HCT116 (cell line): Measurements from ENCODE around the gene CRY2. TPM values are rescaled to one million over a fixed set of nuclear protein-coding genes. Genes with fewer than 3 reads are reported as not detected.

Source experiments
- ATAC-seq: fragments of 200-7000 bp; cut with Tn5 transposase; 2 replicates; pipeline ENCODE4 v1.9.1; 2020; ENCODE audit warnings: mild to moderate bottlenecking, moderate library complexity
- BruUV-seq: library from RNA; stranded (reverse); fragments of 400-500 nt; replicated peaks from 2 replicates; lab custom pipeline; 2021; lab: Mats Ljungman, UMichigan
- CTCF ChIA-PET: fragments of 300-600 bp; sonication (Branson Sonifier 250); formaldehyde crosslinking; loops from one replicate; lab custom pipeline; 2021; ENCODE audit warnings: antibody characterized with exemption; lab: Charles Lee
- POLR2A ChIA-PET: fragments of 300-600, 350-600 bp; sonication (Branson Sonifier 250); formaldehyde crosslinking; loops from one replicate; lab custom pipeline; 2021; ENCODE audit warnings: antibody characterized with exemption; lab: Charles Lee
- RAD21 ChIA-PET, 2 experiments: fragments of 300-600 bp; sonication (Branson Sonifier 250); formaldehyde crosslinking; loops; one replicate each; lab custom pipeline; 2023; ENCODE audit warnings: low total read pairs in 2 of 2; ENCODE audit not compliant: uncharacterized antibody in 2 of 2, unreplicated experiment in 2 of 2, low non-redundant PET in 1 of 2; lab: Charles Lee
- DNase-seq: peaks from one replicate; pipeline ENCODE4 v3.0.0-alpha.2; 2010; ENCODE audit warnings: low read depth, low spot score
- H2AFZ ChIP-seq: fragments of 200-600 bp; shearing (Covaris generic), sonication (generic); 2 replicates; pipeline ENCODE4 v1.6.1; 2017; ENCODE audit warnings: low read depth, mixed run types, mixed read lengths, antibody characterized with exemption, low read length; ENCODE audit not compliant: poor library complexity, severe bottlenecking
- H3K27ac ChIP-seq: 2 replicates; pipeline ENCODE4 v1.5.1; 2012; ENCODE audit warnings: low read depth, low read length
- H3K27me3 ChIP-seq: fragments of 200-600 bp; sonication (generic); 2 replicates; pipeline ENCODE4 v1.6.1; 2016; ENCODE audit warnings: mixed run types, low read length, mixed read lengths; ENCODE audit not compliant: insufficient read depth
- H3K36me3 ChIP-seq, 2 experiments: fragments of 200-500 bp in 1 of 2; fragments of 200-600 bp in 1 of 2; sonication (Bioruptor generic) in 1 of 2; sonication (generic) in 1 of 2; 2 replicates each; pipeline versions ENCODE4 v1.5.1 to v1.6.1; 2014 to 2016; ENCODE audit warnings: low read length in 2 of 2, inconsistent platforms in 1 of 2, mixed read lengths in 1 of 2, mixed run types in 1 of 2; ENCODE audit not compliant: insufficient read depth in 2 of 2, control insufficient read depth in 1 of 2
- H3K4me1 ChIP-seq, 2 experiments: fragments of 200-600 bp in 1 of 2; sonication (generic) in 1 of 2; 2 replicates each; pipeline versions ENCODE4 v1.5.1 to v1.6.1; 2012 to 2017; ENCODE audit warnings: low read length in 2 of 2, inconsistent platforms in 1 of 2, mild to moderate bottlenecking in 1 of 2, mixed read lengths in 1 of 2, mixed run types in 1 of 2, moderate library complexity in 1 of 2; ENCODE audit not compliant: insufficient read depth in 2 of 2, control insufficient read depth in 1 of 2
- H3K4me2 ChIP-seq: fragments of 200-600 bp; sonication (generic); 2 replicates; pipeline ENCODE4 v1.6.1; 2017; ENCODE audit warnings: mixed run types, low read length, mixed read lengths
- H3K4me3 ChIP-seq, 2 experiments: fragments of 200-600 bp in 1 of 2; sonication (generic) in 1 of 2; replicated peaks in 1 of 2; 2 replicates each; pipeline ENCODE4 v1.5.1; 2011 to 2016; ENCODE audit warnings: low read length in 2 of 2, control low read depth in 1 of 2, low read depth in 1 of 2, mild to moderate bottlenecking in 1 of 2, mixed read lengths in 1 of 2, mixed run types in 1 of 2
- H3K79me2 ChIP-seq: fragments of 200-600 bp; sonication (generic); 2 replicates; pipeline ENCODE4 v1.6.1; 2017; ENCODE audit warnings: mild to moderate bottlenecking, mixed run types, low read length, moderate library complexity, mixed read lengths; ENCODE audit not compliant: insufficient read depth
- H3K9ac ChIP-seq: fragments of 200-600 bp; sonication (generic); 2 replicates; pipeline ENCODE4 v1.6.1; 2016; ENCODE audit warnings: low read length, mixed read lengths
- H3K9me2 ChIP-seq: fragments of 200-600 bp; sonication (generic), shearing (Covaris generic); 2 replicates; pipeline ENCODE4 v1.6.1; 2017; ENCODE audit warnings: mixed run types, mild to moderate bottlenecking, moderate library complexity; ENCODE audit not compliant: insufficient read depth
- H3K9me3 ChIP-seq, 2 experiments: fragments of 200-500 bp in 1 of 2; fragments of 200-600 bp in 1 of 2; sonication (Bioruptor generic) in 1 of 2; sonication (generic) in 1 of 2; 2 replicates each; pipeline ENCODE4 v1.6.1; 2014 to 2017; ENCODE audit warnings: low read length in 2 of 2, mixed read lengths in 2 of 2, inconsistent platforms in 1 of 2, low read depth in 1 of 2, mild to moderate bottlenecking in 1 of 2, mixed run types in 1 of 2, moderate library complexity in 1 of 2; ENCODE audit not compliant: control insufficient read depth in 1 of 2, insufficient read depth in 1 of 2
- H4K20me1 ChIP-seq: fragments of 200-600 bp; sonication (generic), shearing (Covaris generic); 2 replicates; pipeline ENCODE4 v1.6.1; 2017; ENCODE audit warnings: mixed run types, mild to moderate bottlenecking, moderate library complexity; ENCODE audit not compliant: insufficient read depth
- CBX3 ChIP-seq: IDR thresholded peaks from 2 replicates; pipeline ENCODE4 v1.6.1; 2012; ENCODE audit warnings: low read depth
- EGR1 ChIP-seq: IDR thresholded peaks from 2 replicates; pipeline ENCODE4 v1.6.1; 2012; ENCODE audit warnings: low read depth
- ELF1 ChIP-seq: IDR thresholded peaks from 2 replicates; pipeline ENCODE4 v1.6.1; 2012; ENCODE audit warnings: low read depth, borderline replicate concordance
- EZH2phosphoT487 ChIP-seq: fragments of 200-600 bp; IDR thresholded peaks from 2 replicates; pipeline ENCODE4 v1.6.1; 2018; ENCODE audit warnings: antibody characterized with exemption, borderline replicate concordance
- FOSL1 ChIP-seq: IDR thresholded peaks from 2 replicates; pipeline ENCODE4 v1.6.1; 2012; ENCODE audit warnings: low read depth
- POLR2AphosphoS5 ChIP-seq: IDR thresholded peaks from 2 replicates; pipeline ENCODE4 v1.6.1; 2011; ENCODE audit warnings: mild to moderate bottlenecking, low read depth, low read length, moderate library complexity
- RAD21 ChIP-seq: IDR thresholded peaks from 2 replicates; pipeline ENCODE4 v1.6.1; 2012; ENCODE audit warnings: low read depth, mild to moderate bottlenecking
- SIN3A ChIP-seq: IDR thresholded peaks from 2 replicates; pipeline ENCODE4 v1.6.1; 2012; ENCODE audit warnings: low read depth
- SRF ChIP-seq: IDR thresholded peaks from 2 replicates; pipeline ENCODE4 v1.6.1; 2012; ENCODE audit warnings: low read depth
- ZFX ChIP-seq: fragments of 450-650 bp; IDR thresholded peaks from 2 replicates; pipeline ENCODE4 v1.6.1; 2017
- ZNF274 ChIP-seq: fragments of 200-500 bp; sonication (Bioruptor generic); IDR thresholded peaks from 2 replicates; pipeline ENCODE4 v1.6.1; 2014; ENCODE audit warnings: mild to moderate bottlenecking, low read depth, low read length, inconsistent platforms
- intact Hi-C: fragments of 100-400 bp; cut with micrococcal nuclease; formaldehyde crosslinking; loops from 2 replicates; pipeline ENCODE4 v1.10.0; 2022
- total RNA-seq: library from RNA; stranded (reverse); gene quantifications from one replicate; pipeline ENCODE4 v1.2.1, GENCODE V29; 2021; ENCODE audit not compliant: unreplicated experiment
- TF ChIP-seq, protein P1 (sequence below): IDR thresholded peaks from 2 replicates; pipeline ENCODE4 v1.6.1; 2012

The CRY2 gene
- total RNA-seq, 1 experiment from 2014 or later, result 18.0 TPM

- ChIA-PET POLR2A (no interaction called here), CTCF (no interaction called here), RAD21 (no interaction called here)
- no TSS peak for BruUV-seq
- Histone ChIP-seq H4K20me1 (no peaks in the 10 kb centered on the region), H3K9me3 (no peaks in the 10 kb centered on the region), H2AFZ (no peak overlapping the region), H3K27me3 (no peaks in the 10 kb centered on the region), H3K9me2 (no peaks in the 10 kb centered on the region), H3K4me3 (no peak overlapping the region), H3K4me1 (peaks cover 2 to 16% of the 10 kb centered on the region in 2 experiments), H3K27ac (no peak overlapping the region), H3K79me2 (peaks cover 14% of the 10 kb centered on the region), H3K4me2 (no peak overlapping the region), H3K36me3 (peaks cover 0 to 32% of the 10 kb centered on the region in 2 experiments), H3K9ac (no peak overlapping the region)
- ATAC-seq (no peak), DNase-seq (no peak)
- intact Hi-C loops, result no loop called here
- no peak for TF ChIP-seq SRF
- no peak for TF ChIP-seq RAD21
- TF ChIP-seq FOSL1, result no peak
- TF ChIP-seq EGR1, result no peak
- no peak for TF ChIP-seq ZFX
- no peak for TF ChIP-seq CBX3
- TF ChIP-seq EZH2phosphoT487, result no peak
Observed at GRCh38 chr11:45926536-45927331, 79.5 kb downstream of the CRY2 start.

DNA sequence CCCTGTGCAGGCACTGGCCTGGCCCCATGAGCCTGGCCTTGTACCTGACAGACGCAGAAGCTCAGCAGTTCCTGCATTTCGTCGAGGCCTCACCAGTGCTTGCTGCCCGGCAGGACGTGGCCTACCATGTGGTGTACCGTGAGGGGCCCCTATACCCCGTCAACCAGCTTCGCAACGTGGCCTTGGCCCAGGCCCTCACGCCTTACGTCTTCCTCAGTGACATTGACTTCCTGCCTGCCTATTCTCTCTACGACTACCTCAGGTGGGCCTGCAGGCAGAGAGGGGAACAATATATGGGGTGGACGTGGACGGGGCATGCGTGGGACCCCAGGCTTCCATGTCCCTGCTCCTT lies 80.0 kb downstream of the CRY2 start:
- DNase-seq (no peak), ATAC-seq (no peak)
- BruUV-seq, result no TSS peak
- POLR2A ChIA-PET, result interaction anchor here (1.1 kb wide), 1 partner anchor 9 kb away, joined by 3 read pairs; the partner anchor contains the start of gene PEX16
- Histone ChIP-seq H3K4me2 (no peak overlapping the region), H2AFZ (no peak overlapping the region), H3K9me2 (no peaks in the 10 kb centered on the region), H3K4me1 (peaks cover 0 to 11% of the 10 kb centered on the region in 2 experiments; a peak in 3 of 4 replicates), H3K79me2 (peaks cover 14% of the 10 kb centered on the region), H3K27ac (no peak overlapping the region), H3K36me3 (peaks cover 3 to 32% of the 10 kb centered on the region in 2 experiments), H3K9ac (no peak overlapping the region), H3K27me3 (no peaks in the 10 kb centered on the region), H4K20me1 (no peaks in the 10 kb centered on the region), H3K9me3 (no peaks in the 10 kb centered on the region), H3K4me3 (no peak overlapping the region)
- intact Hi-C loops, result no loop called here
- RAD21 ChIA-PET, result no interaction called here
- CTCF ChIA-PET, result no interaction called here
- TF ChIP-seq ZNF274 (no peak), SIN3A (no peak), POLR2AphosphoS5 (no peak), ELF1 (no peak)
- TF ChIP-seq, protein P1, sequence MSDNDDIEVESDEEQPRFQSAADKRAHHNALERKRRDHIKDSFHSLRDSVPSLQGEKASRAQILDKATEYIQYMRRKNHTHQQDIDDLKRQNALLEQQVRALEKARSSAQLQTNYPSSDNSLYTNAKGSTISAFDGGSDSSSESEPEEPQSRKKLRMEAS, result no peak
